ENCODE data around the gene TUBB3. TPM values are rescaled to one million over a fixed set of nuclear protein-coding genes. Genes with fewer than 3 reads are reported as not detected.

Gene TUBB3
- total and polyA plus RNA-seq, 7 experiments from 2014 or later, result 0.22 to 2.8 (median 0.48) TPM; not detected in 4

DNA sequence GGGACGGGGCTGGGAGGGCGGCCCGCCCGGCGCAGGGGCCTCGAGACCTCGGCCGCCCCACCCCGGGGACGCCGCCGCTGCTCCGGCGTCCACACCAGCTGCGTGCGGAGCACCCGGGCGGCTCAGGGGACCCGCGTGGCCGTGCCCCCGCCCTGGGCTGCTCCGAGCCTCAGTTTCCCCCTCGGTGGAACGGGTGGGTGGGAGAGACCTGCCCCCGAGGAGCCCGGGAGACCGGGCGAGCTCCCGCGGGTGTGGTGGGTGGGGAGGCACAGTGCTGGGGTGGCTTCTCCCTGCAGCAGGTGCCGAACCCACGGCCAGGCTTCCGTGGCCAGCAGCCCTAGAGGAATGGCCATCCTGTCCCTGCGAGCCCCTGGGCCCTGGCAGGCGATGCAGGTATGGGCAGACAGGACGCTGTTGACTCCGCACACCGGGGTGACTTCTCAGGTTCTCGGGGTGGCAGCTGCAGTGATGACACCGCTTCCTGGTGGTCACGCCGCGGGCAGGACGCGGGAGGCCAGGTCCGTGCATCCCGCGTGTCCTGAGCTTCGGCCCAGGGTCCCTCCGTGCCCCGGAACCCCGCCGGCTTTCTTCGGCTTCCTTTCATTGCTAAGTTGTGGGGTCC is 26.1 kb downstream of the TUBB3 start:
- Histone ChIP-seq H3K27me3 (ENCODE audit: control insufficient read depth in 2 of 2, insufficient read depth in 2 of 2, low read length in 2 of 2) (no peaks in the 10 kb centered on the region), H3K4me1 (ENCODE audit: control insufficient read depth in 2 of 2, insufficient read depth in 2 of 2, low read length in 2 of 2) (peaks cover 10 to 11% of the 10 kb centered on the region in 2 donors), H3K36me3 (ENCODE audit: control insufficient read depth in 2 of 3, insufficient read depth in 3 of 3, low read length in 3 of 3) (no peaks in the 10 kb centered on the region), H3K4me3 (ENCODE audit: low read length) (peak overlapping the region; percentile 35), H3K27ac (ENCODE audit: low read depth, low read length) (peak overlapping the region; percentile 41), H3K9me3 (ENCODE audit: control insufficient read depth in 2 of 3, low read length in 3 of 3) (no peaks in the 10 kb centered on the region)
- POLR2A ChIA-PET, result interaction anchor here (1.0 kb wide), 1 partner anchor 25 kb away, joined by 3 read pairs; no protein-coding TSS in a partner anchor
- no peaks in the 10 kb centered on the region for H3K36me3 Mint-ChIP-seq
- no peak for DNase-seq
- peaks cover 7 to 17% (median 10%) of the 10 kb centered on the region in 7 donors for H3K4me1 Mint-ChIP-seq
- CTCF ChIA-PET, result interaction anchor here (1.1 kb wide), 1 partner anchor 9 kb away, joined by 3 read pairs; no protein-coding TSS in a partner anchor
- H3K4me3 Mint-ChIP-seq, result peak overlapping the region; percentile 62 to 87 (median 82)
- H3K9me3 Mint-ChIP-seq, result no peaks in the 10 kb centered on the region
- ATAC-seq, result no peak
- peak overlapping the region in 2 of 9 donors; percentile 72 to 74 for H3K27ac Mint-ChIP-seq
- H3K27me3 Mint-ChIP-seq, result peaks cover 10 to 44% (median 15%) of the 10 kb centered on the region in 5 donors
- intact Hi-C loops (cut with micrococcal nuclease), result loop anchor here (2.0 to 5.0 kb wide), 2 partner anchors 73 to 74 kb away; no protein-coding TSS in a partner anchor

- Histone ChIP-seq H3K27me3 (ENCODE audit: control insufficient read depth in 2 of 2, insufficient read depth in 2 of 2, low read length in 2 of 2) (no peaks in the 10 kb centered on the region), H3K9me3 (ENCODE audit: control insufficient read depth in 2 of 3, low read length in 3 of 3) (no peaks in the 10 kb centered on the region), H3K4me3 (ENCODE audit: low read length) (no peak overlapping the region), H3K27ac (ENCODE audit: low read depth, low read length) (no peak overlapping the region), H3K4me1 (ENCODE audit: control insufficient read depth in 2 of 2, insufficient read depth in 2 of 2, low read length in 2 of 2) (peaks cover 10 to 11% of the 10 kb centered on the region in 2 donors), H3K36me3 (ENCODE audit: control insufficient read depth in 2 of 3, insufficient read depth in 3 of 3, low read length in 3 of 3) (peaks cover 0 to 1% (median 0%) of the 10 kb centered on the region in 3 experiments)
- peaks cover 7 to 21% (median 10%) of the 10 kb centered on the region in 7 donors for H3K4me1 Mint-ChIP-seq
- CTCF ChIA-PET, result interaction anchor here (1.1 kb wide), 1 partner anchor 8 kb away, joined by 3 read pairs; no protein-coding TSS in a partner anchor
- peaks cover 0 to 5% (median 0%) of the 10 kb centered on the region in 5 donors for H3K36me3 Mint-ChIP-seq
- no peaks in the 10 kb centered on the region for H3K9me3 Mint-ChIP-seq
- peaks cover 9 to 42% (median 12%) of the 10 kb centered on the region in 5 donors for H3K27me3 Mint-ChIP-seq
- peak overlapping the region in 3 of 9 donors; percentile 62 to 74 (median 72) for H3K27ac Mint-ChIP-seq
- no peak for ATAC-seq
- intact Hi-C loops (cut with micrococcal nuclease), result loop anchor here (2.0 to 5.0 kb wide), 2 partner anchors 73 kb away; no protein-coding TSS in a partner anchor
- POLR2A ChIA-PET, result interaction anchor here (1.0 kb wide), 1 partner anchor 25 kb away, joined by 3 read pairs; no protein-coding TSS in a partner anchor
- no peak for DNase-seq
- peak overlapping the region; percentile 62 to 87 (median 82) for H3K4me3 Mint-ChIP-seq
Observed at GRCh38 chr16:89949756-89950155, 26.6 kb downstream of the TUBB3 start.

DNA sequence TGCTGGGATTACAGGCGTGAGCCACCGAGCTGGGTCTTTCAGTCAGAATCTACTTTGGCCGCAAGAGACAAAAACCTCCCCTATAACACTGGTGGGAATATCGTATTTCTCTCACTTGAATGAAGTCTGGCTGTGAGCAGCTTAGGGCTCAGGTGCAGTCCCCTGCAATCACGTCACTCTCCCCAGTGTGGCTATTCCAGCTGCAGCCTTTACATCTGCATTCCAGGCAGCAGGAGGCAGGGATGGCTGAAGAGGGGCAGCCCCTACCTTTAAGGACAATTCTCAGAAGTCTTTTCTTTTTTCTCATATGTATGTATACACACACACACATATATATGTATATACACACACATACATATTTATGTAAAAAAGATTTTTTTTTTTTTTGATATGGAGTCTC is 28.4 kb downstream of the TUBB3 start:
- peak overlapping the region in 1 of 9 donors; percentile 4 for H3K27ac Mint-ChIP-seq
- no peak overlapping the region for H3K27ac ChIP-seq (ENCODE audit: low read depth, low read length)
- H3K4me3 Mint-ChIP-seq, result peak overlapping the region in 7 of 10 donors; percentile 25 to 75 (median 39)
- ATAC-seq (no peak), DNase-seq (no peak)
- H3K4me1 Mint-ChIP-seq, result peaks cover 7 to 22% (median 10%) of the 10 kb centered on the region in 7 donors
- ChIA-PET CTCF (interaction anchor here (0.5 kb wide), 1 partner anchor 1159 kb away, joined by 3 read pairs; no protein-coding TSS in a partner anchor), POLR2A (no interaction called here)
- H3K27me3 Mint-ChIP-seq, result peaks cover 0 to 28% (median 7%) of the 10 kb centered on the region in 5 donors
- no peak overlapping the region for H3K4me3 ChIP-seq (ENCODE audit: low read length)
- H3K9me3 ChIP-seq (ENCODE audit: control insufficient read depth in 2 of 3, low read length in 3 of 3), result no peaks in the 10 kb centered on the region
- peaks cover 10 to 11% of the 10 kb centered on the region in 2 donors for H3K4me1 ChIP-seq (ENCODE audit: control insufficient read depth in 2 of 2, insufficient read depth in 2 of 2, low read length in 2 of 2)
- H3K9me3 Mint-ChIP-seq, result no peaks in the 10 kb centered on the region
- H3K36me3 Mint-ChIP-seq, result peaks cover 0 to 9% (median 1%) of the 10 kb centered on the region in 5 donors
- H3K27me3 ChIP-seq (ENCODE audit: control insufficient read depth in 2 of 2, insufficient read depth in 2 of 2, low read length in 2 of 2), result no peaks in the 10 kb centered on the region
- intact Hi-C loops (cut with micrococcal nuclease), result no loop called here
- peaks cover 0 to 8% (median 0%) of the 10 kb centered on the region in 3 experiments for H3K36me3 ChIP-seq (ENCODE audit: control insufficient read depth in 2 of 3, insufficient read depth in 3 of 3, low read length in 3 of 3)

DNA sequence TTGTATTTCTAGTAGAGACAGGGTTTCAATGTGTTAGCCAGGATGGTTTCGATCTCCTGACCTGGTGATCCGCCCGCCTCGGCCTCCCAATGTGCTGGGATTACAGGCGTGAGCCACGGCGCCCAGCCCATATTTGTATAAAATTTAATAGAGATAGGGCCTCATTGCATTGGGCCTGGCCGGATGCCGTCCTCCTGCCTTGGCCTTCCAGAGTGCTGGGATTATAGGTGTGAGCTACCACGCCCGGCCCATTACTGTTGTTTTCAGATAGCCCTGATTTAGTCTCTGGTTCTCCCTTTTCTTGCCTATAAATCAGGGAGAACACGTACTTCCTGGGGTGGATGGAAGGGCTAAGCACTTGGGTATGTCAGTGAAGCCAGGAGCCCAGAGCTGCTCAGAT is 28.9 kb downstream of the TUBB3 start:
- intact Hi-C loops (cut with micrococcal nuclease), result no loop called here

GRCh38 chr16:89952551-89952950 is 29.4 kb downstream of the TUBB3 start:
- POLR2A ChIA-PET, result no interaction called here
- Histone ChIP-seq H3K27me3 (ENCODE audit: control insufficient read depth in 2 of 2, insufficient read depth in 2 of 2, low read length in 2 of 2) (no peaks in the 10 kb centered on the region), H3K27ac (ENCODE audit: low read depth, low read length) (no peak overlapping the region), H3K36me3 (ENCODE audit: control insufficient read depth in 2 of 3, insufficient read depth in 3 of 3, low read length in 3 of 3) (peaks cover 0 to 19% (median 0%) of the 10 kb centered on the region in 3 experiments), H3K4me1 (ENCODE audit: control insufficient read depth in 2 of 2, insufficient read depth in 2 of 2, low read length in 2 of 2) (peaks cover 8 to 9% of the 10 kb centered on the region in 2 donors), H3K9me3 (ENCODE audit: control insufficient read depth in 2 of 3, low read length in 3 of 3) (no peaks in the 10 kb centered on the region), H3K4me3 (ENCODE audit: low read length) (no peak overlapping the region)
- H3K27ac Mint-ChIP-seq, result no peak overlapping the region
- peaks cover 0 to 13% (median 1%) of the 10 kb centered on the region in 5 donors for H3K36me3 Mint-ChIP-seq
- DNase-seq (no peak), ATAC-seq (no peak)
- no peaks in the 10 kb centered on the region for H3K9me3 Mint-ChIP-seq
- peaks cover 7 to 22% (median 10%) of the 10 kb centered on the region in 7 donors for H3K4me1 Mint-ChIP-seq
- no peak overlapping the region for H3K4me3 Mint-ChIP-seq
- intact Hi-C loops (cut with micrococcal nuclease), result no loop called here
- peaks cover 0 to 19% (median 2%) of the 10 kb centered on the region in 5 donors for H3K27me3 Mint-ChIP-seq
- CTCF ChIA-PET, result no interaction called here

More for the DNA sequence above, 28.9 kb downstream of the TUBB3 start:
- Histone ChIP-seq H3K36me3 (ENCODE audit: control insufficient read depth in 2 of 3, insufficient read depth in 3 of 3, low read length in 3 of 3) (peaks cover 0 to 14% (median 0%) of the 10 kb centered on the region in 3 experiments), H3K4me3 (ENCODE audit: low read length) (no peak overlapping the region), H3K27me3 (ENCODE audit: control insufficient read depth in 2 of 2, insufficient read depth in 2 of 2, low read length in 2 of 2) (no peaks in the 10 kb centered on the region), H3K9me3 (ENCODE audit: control insufficient read depth in 2 of 3, low read length in 3 of 3) (no peaks in the 10 kb centered on the region), H3K4me1 (ENCODE audit: control insufficient read depth in 2 of 2, insufficient read depth in 2 of 2, low read length in 2 of 2) (peaks cover 10 to 11% of the 10 kb centered on the region in 2 donors), H3K27ac (ENCODE audit: low read depth, low read length) (no peak overlapping the region)
- DNase-seq (no peak), ATAC-seq (no peak)
- Mint-ChIP-seq H3K4me1 (peaks cover 7 to 22% (median 10%) of the 10 kb centered on the region in 7 donors), H3K36me3 (peaks cover 0 to 12% (median 1%) of the 10 kb centered on the region in 5 donors), H3K4me3 (no peak overlapping the region), H3K9me3 (no peaks in the 10 kb centered on the region), H3K27me3 (peaks cover 0 to 24% (median 6%) of the 10 kb centered on the region in 5 donors), H3K27ac (no peak overlapping the region)
- CTCF ChIA-PET, result interaction anchor here (0.5 kb wide), 1 partner anchor 1159 kb away, joined by 3 read pairs; no protein-coding TSS in a partner anchor
- POLR2A ChIA-PET, result no interaction called here

DNA sequence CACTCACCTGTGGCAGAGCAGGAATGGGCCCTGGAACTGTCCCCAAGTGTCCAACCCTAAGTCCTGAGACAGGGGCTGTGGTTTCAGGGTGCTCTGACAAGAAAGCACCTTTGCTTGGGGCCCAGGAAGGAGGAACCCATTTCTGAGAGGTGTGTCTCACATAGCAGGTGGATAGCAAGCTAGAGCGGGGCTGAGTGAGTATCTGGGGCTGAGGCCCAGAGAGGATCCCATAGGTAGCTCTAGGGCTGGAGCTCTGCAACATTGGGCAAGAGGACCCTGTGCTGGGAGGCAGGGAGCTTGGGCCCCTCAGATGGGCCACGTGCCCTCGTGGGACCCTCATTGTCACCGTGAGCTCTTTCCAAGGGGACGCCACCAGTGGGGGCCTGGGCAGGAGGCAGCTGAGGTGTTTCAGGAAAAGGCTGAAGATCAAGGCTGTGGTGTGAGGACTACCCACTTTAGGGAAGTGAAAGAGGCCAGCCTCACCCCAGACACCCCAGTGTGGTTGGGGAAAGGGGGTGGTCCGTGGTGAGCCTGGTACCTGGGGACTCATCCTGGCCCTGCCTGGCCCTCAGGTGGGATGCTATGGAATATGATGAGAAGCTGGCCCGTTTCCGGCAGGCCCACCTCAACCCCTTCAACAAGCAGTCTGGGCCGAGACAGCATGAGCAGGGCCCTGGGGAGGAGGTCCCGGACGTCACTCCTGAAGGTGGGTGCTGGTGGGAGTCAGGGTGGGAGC is 30.7 kb downstream of the TUBB3 start:
- DNase-seq (no peak), ATAC-seq (peak; percentile 26)
- Mint-ChIP-seq H3K27ac (no peak overlapping the region), H3K9me3 (no peaks in the 10 kb centered on the region), H3K27me3 (peaks cover 0 to 10% (median 0%) of the 10 kb centered on the region in 5 donors), H3K4me1 (peaks cover 7 to 22% (median 10%) of the 10 kb centered on the region in 7 donors), H3K4me3 (no peak overlapping the region), H3K36me3 (peaks cover 1 to 16% (median 7%) of the 10 kb centered on the region in 5 donors)
- Histone ChIP-seq H3K27me3 (ENCODE audit: control insufficient read depth in 2 of 2, insufficient read depth in 2 of 2, low read length in 2 of 2) (no peaks in the 10 kb centered on the region), H3K9me3 (ENCODE audit: control insufficient read depth in 2 of 3, low read length in 3 of 3) (no peaks in the 10 kb centered on the region), H3K4me1 (ENCODE audit: control insufficient read depth in 2 of 2, insufficient read depth in 2 of 2, low read length in 2 of 2) (peaks cover 5 to 6% of the 10 kb centered on the region in 2 donors), H3K36me3 (ENCODE audit: control insufficient read depth in 2 of 3, insufficient read depth in 3 of 3, low read length in 3 of 3) (peaks cover 0 to 32% (median 0%) of the 10 kb centered on the region in 3 experiments), H3K4me3 (ENCODE audit: low read length) (no peak overlapping the region), H3K27ac (ENCODE audit: low read depth, low read length) (no peak overlapping the region)
- ChIA-PET CTCF (no interaction called here), POLR2A (no interaction called here)
- intact Hi-C loops (cut with micrococcal nuclease), result no loop called here
